Astrocyte (in vitro differentiated cells and primary cell): ENCODE data around the gene FTO.

Experiments
- EZH2 ChIP-seq: IDR thresholded peaks from 2 replicates; pipeline ENCODE4 v1.6.1; 2012; ENCODE audit warnings: mild to moderate bottlenecking, low read length, inconsistent platforms; ENCODE audit not compliant: insufficient read depth
- TF ChIP-seq, protein P1 (sequence below): IDR thresholded peaks from 2 replicates; pipeline ENCODE4 v1.5.1; 2011; ENCODE audit warnings: low read depth, mild to moderate bottlenecking, inconsistent platforms, low read length, moderate library complexity; ENCODE audit not compliant: insufficient read depth

DNA sequence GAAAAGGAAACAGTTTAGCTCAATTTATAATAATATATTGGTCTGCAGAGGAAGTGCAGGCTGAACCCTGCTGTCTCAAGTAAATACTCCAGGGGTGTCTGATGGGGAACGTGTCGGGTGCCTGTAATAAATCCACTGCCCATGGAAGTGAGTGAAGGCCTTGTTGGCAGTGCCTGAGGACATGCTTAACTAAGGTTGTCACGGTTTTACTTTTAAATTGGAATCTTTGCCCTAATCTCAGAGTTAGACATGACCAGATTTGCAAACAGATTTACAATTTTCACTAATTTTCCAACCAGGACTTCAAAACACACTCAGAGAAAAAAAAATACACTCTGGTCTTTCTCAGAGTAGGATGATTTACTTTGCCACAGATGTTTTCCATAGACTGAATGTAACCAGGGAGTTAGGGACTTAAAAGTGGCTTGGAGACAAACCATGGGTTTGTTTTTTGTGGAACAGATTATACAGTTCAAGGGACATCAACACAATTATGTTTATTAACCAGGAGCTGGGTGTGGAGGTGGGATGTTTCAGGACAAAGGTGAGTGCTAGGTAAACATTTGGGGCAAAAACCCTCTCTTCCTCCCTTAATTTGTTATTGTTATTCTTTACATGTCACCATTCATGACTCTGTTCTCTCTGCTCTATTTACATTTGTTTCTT lies 144.5 kb downstream of the FTO start:
- TF ChIP-seq, protein P1, sequence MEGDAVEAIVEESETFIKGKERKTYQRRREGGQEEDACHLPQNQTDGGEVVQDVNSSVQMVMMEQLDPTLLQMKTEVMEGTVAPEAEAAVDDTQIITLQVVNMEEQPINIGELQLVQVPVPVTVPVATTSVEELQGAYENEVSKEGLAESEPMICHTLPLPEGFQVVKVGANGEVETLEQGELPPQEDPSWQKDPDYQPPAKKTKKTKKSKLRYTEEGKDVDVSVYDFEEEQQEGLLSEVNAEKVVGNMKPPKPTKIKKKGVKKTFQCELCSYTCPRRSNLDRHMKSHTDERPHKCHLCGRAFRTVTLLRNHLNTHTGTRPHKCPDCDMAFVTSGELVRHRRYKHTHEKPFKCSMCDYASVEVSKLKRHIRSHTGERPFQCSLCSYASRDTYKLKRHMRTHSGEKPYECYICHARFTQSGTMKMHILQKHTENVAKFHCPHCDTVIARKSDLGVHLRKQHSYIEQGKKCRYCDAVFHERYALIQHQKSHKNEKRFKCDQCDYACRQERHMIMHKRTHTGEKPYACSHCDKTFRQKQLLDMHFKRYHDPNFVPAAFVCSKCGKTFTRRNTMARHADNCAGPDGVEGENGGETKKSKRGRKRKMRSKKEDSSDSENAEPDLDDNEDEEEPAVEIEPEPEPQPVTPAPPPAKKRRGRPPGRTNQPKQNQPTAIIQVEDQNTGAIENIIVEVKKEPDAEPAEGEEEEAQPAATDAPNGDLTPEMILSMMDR = no peak
- no peak for TF ChIP-seq EZH2
